ENCODE measurements around the gene BRIP1.
"Not testable (repeated sequence)": the region's sequence is repeated elsewhere in the genome, so short reads cannot be mapped to it uniquely, and the experiment has no call there.

BRIP1 gene

DNA sequence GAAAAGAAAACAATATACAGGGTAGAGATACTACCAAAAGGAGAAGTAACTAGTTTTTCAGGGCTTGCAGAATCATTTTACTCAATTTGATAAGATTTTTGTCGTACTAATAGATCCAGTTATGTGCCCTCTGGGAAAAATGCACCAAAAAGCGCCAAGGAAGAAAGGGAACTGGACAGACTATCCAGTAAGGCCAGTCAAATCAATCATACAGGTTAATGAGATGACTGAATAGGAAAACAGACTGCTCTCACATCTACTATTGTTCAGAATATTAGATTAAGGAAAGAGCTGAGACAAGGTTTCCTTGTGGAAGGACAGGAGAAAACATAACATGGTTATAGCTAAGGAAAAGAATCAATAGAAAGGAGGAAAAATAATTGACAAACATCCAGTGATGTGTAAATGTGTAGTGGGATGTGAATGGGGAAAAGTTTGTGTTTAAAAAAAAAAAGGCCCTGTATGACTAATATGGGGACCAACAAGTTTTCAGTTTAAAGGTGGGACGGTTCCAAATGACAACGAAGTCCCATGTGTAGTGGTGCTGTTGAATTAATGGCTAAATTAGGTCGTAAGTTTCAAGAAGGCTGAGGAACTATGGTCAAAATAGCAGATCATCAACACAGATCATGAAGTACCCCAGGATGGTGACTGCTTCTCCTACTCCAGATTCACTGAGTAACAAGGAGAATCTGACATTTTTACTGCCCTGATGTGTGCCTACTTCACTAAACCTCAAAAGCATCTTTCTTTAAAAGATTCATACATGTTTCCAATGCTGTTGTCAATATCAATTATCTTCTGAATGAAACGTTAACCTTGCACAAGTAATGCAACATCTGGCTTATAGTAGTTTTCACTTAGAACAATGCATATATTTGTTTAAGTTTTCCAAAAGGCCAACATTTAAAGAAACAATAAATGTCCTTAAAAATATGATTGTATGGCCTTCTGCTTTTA, 40.7 kb downstream of the BRIP1 start:
- no peaks in the 10 kb centered on the region for H3K27me3 ChIP-seq (ENCODE audit: insufficient read depth, low read depth)
- H3K4me2 ChIP-seq: no peak overlapping the region
- no peak overlapping the region for H3K27ac ChIP-seq
- TF ChIP-seq CTCF (conservative IDR thresholded peaks at IDR 0.05; ENCODE audit: low read depth, low read length): no peak
- no peaks in the 10 kb centered on the region for H3K79me2 ChIP-seq (ENCODE audit: insufficient read depth, low read depth)
- H4K20me1 ChIP-seq (ENCODE audit: insufficient read depth): 0 out of 2 replicates have a peak, but pooled peaks cover 6% of the 10 kb centered on the region
- no peak overlapping the region for H2AFZ ChIP-seq (ENCODE audit: low read depth)
- no peaks in the 10 kb centered on the region for H3K36me3 ChIP-seq (ENCODE audit: insufficient read depth)
- peaks cover 10% of the 10 kb centered on the region for H3K4me1 ChIP-seq (ENCODE audit: low read depth, poor library complexity, severe bottlenecking)
- H3K9ac ChIP-seq: no peak overlapping the region
- H3K4me3 ChIP-seq (IDR thresholded peaks at IDR 0.05; ENCODE audit: insufficient read depth, low read depth, low read length): no peak overlapping the region

- Histone ChIP-seq H3K4me1 (ENCODE audit: low read depth, poor library complexity, severe bottlenecking) (peaks cover 10% of the 10 kb centered on the region), H3K9ac (no peak overlapping the region), H3K27me3 (ENCODE audit: insufficient read depth, low read depth) (no peaks in the 10 kb centered on the region), H3K4me3 (IDR thresholded peaks at IDR 0.05; ENCODE audit: insufficient read depth, low read depth, low read length) (no peak overlapping the region), H2AFZ (ENCODE audit: low read depth) (no peak overlapping the region), H3K4me2 (no peak overlapping the region), H3K36me3 (ENCODE audit: insufficient read depth) (no peaks in the 10 kb centered on the region), H4K20me1 (ENCODE audit: insufficient read depth) (0 out of 2 replicates have a peak, but pooled peaks cover 6% of the 10 kb centered on the region), H3K79me2 (ENCODE audit: insufficient read depth, low read depth) (no peaks in the 10 kb centered on the region), H3K27ac (no peak overlapping the region)
- TF ChIP-seq CTCF (conservative IDR thresholded peaks at IDR 0.05; ENCODE audit: low read depth, low read length): no peak
Observed at GRCh38 chr17:61821655-61822054, 41.7 kb downstream of the BRIP1 start.

- not testable (repeated sequence) for H3K79me2 ChIP-seq (ENCODE audit: insufficient read depth, low read depth); H3K9ac ChIP-seq
Observed at GRCh38 chr17:61819265-61819664, 44.1 kb downstream of the BRIP1 start.

GRCh38 chr17:61818225-61818624, 45.1 kb downstream of the BRIP1 start:
- H3K4me3 ChIP-seq (IDR thresholded peaks at IDR 0.05; ENCODE audit: insufficient read depth, low read depth, low read length): no peak overlapping the region
- H2AFZ ChIP-seq (ENCODE audit: low read depth): no peak overlapping the region
- H3K36me3 ChIP-seq (ENCODE audit: insufficient read depth): no peaks in the 10 kb centered on the region; the same call in 1 of the 2 replicates
- 0 out of 2 replicates have a peak, but pooled peaks cover 6% of the 10 kb centered on the region for H4K20me1 ChIP-seq (ENCODE audit: insufficient read depth)
- no peak overlapping the region for H3K9ac ChIP-seq
- no peaks in the 10 kb centered on the region for H3K79me2 ChIP-seq (ENCODE audit: insufficient read depth, low read depth)
- H3K4me2 ChIP-seq: no peak overlapping the region
- H3K27ac ChIP-seq: no peak overlapping the region
- peaks cover 10% of the 10 kb centered on the region for H3K4me1 ChIP-seq (ENCODE audit: low read depth, poor library complexity, severe bottlenecking)
- no peaks in the 10 kb centered on the region for H3K27me3 ChIP-seq (ENCODE audit: insufficient read depth, low read depth)
- no peak for TF ChIP-seq CTCF (conservative IDR thresholded peaks at IDR 0.05; ENCODE audit: low read depth, low read length)

More at GRCh38 chr17:61819265-61819664, 44.1 kb downstream of the BRIP1 start:
- H3K27ac ChIP-seq; H3K27me3 ChIP-seq (ENCODE audit: insufficient read depth, low read depth); H4K20me1 ChIP-seq (ENCODE audit: insufficient read depth); H3K4me1 ChIP-seq (ENCODE audit: low read depth, poor library complexity, severe bottlenecking); H2AFZ ChIP-seq (ENCODE audit: low read depth); H3K4me3 ChIP-seq (IDR thresholded peaks at IDR 0.05; ENCODE audit: insufficient read depth, low read depth, low read length); H3K4me2 ChIP-seq; H3K36me3 ChIP-seq (ENCODE audit: insufficient read depth): not testable (repeated sequence)

- Histone ChIP-seq H2AFZ (ENCODE audit: low read depth) (no peak overlapping the region), H4K20me1 (ENCODE audit: insufficient read depth) (0 out of 2 replicates have a peak, but pooled peaks cover 6% of the 10 kb centered on the region), H3K4me3 (IDR thresholded peaks at IDR 0.05; ENCODE audit: insufficient read depth, low read depth, low read length) (no peak overlapping the region), H3K27me3 (ENCODE audit: insufficient read depth, low read depth) (no peaks in the 10 kb centered on the region), H3K9ac (no peak overlapping the region), H3K4me1 (ENCODE audit: low read depth, poor library complexity, severe bottlenecking) (peaks cover 10% of the 10 kb centered on the region), H3K27ac (no peak overlapping the region), H3K36me3 (ENCODE audit: insufficient read depth) (no peaks in the 10 kb centered on the region; the same call in 1 of the 2 replicates), H3K4me2 (no peak overlapping the region), H3K79me2 (ENCODE audit: insufficient read depth, low read depth) (no peaks in the 10 kb centered on the region)
- no peak for TF ChIP-seq CTCF (conservative IDR thresholded peaks at IDR 0.05; ENCODE audit: low read depth, low read length)
Observed at GRCh38 chr17:61817452-61817851, 45.9 kb downstream of the BRIP1 start.

Measured in KMS-11 (cell line).